ENCODE measurements around the gene GPR31. TPM values are rescaled to one million over a fixed set of nuclear protein-coding genes. Genes with fewer than 3 reads are reported as not detected.

Gene GPR31
- polyA plus RNA-seq, 1 experiment = not detected

- DNase-seq (ENCODE audit: low read depth) = no peak
- no peaks in the 10 kb centered on the region for H3K36me3 ChIP-seq (ENCODE audit: control insufficient read depth, insufficient read depth, low read length)
- POLR2A ChIA-PET = no interaction called here
- no peak overlapping the region for H3K4me3 ChIP-seq (ENCODE audit: low read depth, low read length)
- H3K27me3 ChIP-seq (ENCODE audit: control insufficient read depth, insufficient read depth, low read length) = no peaks in the 10 kb centered on the region
- TF ChIP-seq, protein P1, sequence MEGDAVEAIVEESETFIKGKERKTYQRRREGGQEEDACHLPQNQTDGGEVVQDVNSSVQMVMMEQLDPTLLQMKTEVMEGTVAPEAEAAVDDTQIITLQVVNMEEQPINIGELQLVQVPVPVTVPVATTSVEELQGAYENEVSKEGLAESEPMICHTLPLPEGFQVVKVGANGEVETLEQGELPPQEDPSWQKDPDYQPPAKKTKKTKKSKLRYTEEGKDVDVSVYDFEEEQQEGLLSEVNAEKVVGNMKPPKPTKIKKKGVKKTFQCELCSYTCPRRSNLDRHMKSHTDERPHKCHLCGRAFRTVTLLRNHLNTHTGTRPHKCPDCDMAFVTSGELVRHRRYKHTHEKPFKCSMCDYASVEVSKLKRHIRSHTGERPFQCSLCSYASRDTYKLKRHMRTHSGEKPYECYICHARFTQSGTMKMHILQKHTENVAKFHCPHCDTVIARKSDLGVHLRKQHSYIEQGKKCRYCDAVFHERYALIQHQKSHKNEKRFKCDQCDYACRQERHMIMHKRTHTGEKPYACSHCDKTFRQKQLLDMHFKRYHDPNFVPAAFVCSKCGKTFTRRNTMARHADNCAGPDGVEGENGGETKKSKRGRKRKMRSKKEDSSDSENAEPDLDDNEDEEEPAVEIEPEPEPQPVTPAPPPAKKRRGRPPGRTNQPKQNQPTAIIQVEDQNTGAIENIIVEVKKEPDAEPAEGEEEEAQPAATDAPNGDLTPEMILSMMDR (IDR thresholded peaks at IDR 0.05; ENCODE audit: insufficient read depth, low read depth, low read length) = no peak
- CTCF ChIA-PET = no interaction called here
Measured at GRCh38 chr6:167118006-167118405, 39.8 kb downstream of the GPR31 start.

GRCh38 chr6:167116838-167117228 lies 40.9 kb downstream of the GPR31 start:
- DNase-seq (ENCODE audit: low read depth) = no peak
- CTCF ChIA-PET = no interaction called here
- Histone ChIP-seq H3K27me3 (ENCODE audit: control insufficient read depth, insufficient read depth, low read length) (no peaks in the 10 kb centered on the region), H3K36me3 (ENCODE audit: control insufficient read depth, insufficient read depth, low read length) (no peaks in the 10 kb centered on the region), H3K4me3 (ENCODE audit: low read depth, low read length) (no peak overlapping the region)
- TF ChIP-seq, protein P1 (IDR thresholded peaks at IDR 0.05; ENCODE audit: insufficient read depth, low read depth, low read length) = no peak
- POLR2A ChIA-PET = no interaction called here

GRCh38 chr6:167116109-167116837 lies 41.5 kb downstream of the GPR31 start:
- H3K27me3 ChIP-seq (ENCODE audit: control insufficient read depth, insufficient read depth, low read length) = no peaks in the 10 kb centered on the region
- no peak overlapping the region for H3K4me3 ChIP-seq (ENCODE audit: low read depth, low read length)
- TF ChIP-seq, protein P1 (IDR thresholded peaks at IDR 0.05; ENCODE audit: insufficient read depth, low read depth, low read length) = no peak
- H3K36me3 ChIP-seq (ENCODE audit: control insufficient read depth, insufficient read depth, low read length) = no peaks in the 10 kb centered on the region
- DNase-seq (ENCODE audit: low read depth) = no peak
- POLR2A ChIA-PET = no interaction called here
- CTCF ChIA-PET = no interaction called here

- DNase-seq (ENCODE audit: low read depth) = no peak
- TF ChIP-seq, protein P1 (IDR thresholded peaks at IDR 0.05; ENCODE audit: insufficient read depth, low read depth, low read length) = no peak
- no peaks in the 10 kb centered on the region for H3K27me3 ChIP-seq (ENCODE audit: control insufficient read depth, insufficient read depth, low read length)
- CTCF ChIA-PET = no interaction called here
- H3K4me3 ChIP-seq (ENCODE audit: low read depth, low read length) = no peak overlapping the region
- no peaks in the 10 kb centered on the region for H3K36me3 ChIP-seq (ENCODE audit: control insufficient read depth, insufficient read depth, low read length)
- POLR2A ChIA-PET = no interaction called here
Measured at GRCh38 chr6:167115054-167115453, 42.7 kb downstream of the GPR31 start.

DNA sequence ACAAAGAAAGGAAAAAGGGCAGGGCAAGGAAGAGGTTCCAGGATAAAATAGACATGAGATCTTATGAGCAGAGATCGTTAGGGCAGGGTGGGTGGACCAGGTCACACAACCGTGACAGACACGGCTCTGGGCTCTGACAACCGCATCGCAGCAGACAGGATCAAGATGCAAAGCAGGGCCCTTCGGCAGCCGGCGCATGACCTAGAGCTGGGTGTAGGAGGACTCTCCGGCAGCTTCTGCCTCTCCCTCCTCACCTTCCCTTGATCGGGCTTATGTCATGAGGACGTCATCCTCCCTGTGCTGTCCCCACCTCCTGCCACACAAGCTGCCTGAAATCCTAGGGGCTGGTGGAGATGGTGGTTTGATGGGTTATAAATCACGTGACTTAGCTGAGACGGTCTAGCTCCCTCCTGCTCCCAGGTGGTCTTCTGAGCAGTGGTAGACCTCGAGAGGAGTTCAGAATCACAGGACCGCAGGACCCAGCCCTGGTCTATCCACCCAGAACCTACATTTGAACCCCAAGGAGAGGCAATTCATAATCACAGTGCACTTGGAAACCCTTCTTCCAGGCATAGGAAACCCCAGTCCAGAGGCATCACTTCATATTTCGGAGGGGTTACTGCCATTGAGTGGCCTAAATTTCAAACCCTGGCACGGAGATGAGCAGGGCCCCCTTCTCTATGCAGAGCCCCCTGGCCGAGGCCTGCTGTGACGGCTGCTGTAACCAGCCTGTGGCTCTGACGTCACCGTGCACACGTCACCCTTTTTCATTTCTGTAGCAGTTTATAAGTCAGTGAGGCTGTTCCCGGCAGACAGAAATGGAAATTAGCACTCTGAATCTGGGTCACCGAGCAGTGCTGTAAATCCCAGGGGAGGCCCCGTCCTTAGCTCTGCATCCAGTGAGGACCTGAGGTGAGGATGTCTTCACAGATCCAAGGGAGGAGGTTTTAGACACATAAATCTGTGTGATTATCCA lies 43.6 kb downstream of the GPR31 start:
- H3K36me3 ChIP-seq (ENCODE audit: control insufficient read depth, insufficient read depth, low read length) = no peaks in the 10 kb centered on the region
- TF ChIP-seq, protein P1 (IDR thresholded peaks at IDR 0.05; ENCODE audit: insufficient read depth, low read depth, low read length) = no peak
- ChIA-PET CTCF (no interaction called here), POLR2A (no interaction called here)
- H3K27me3 ChIP-seq (ENCODE audit: control insufficient read depth, insufficient read depth, low read length) = no peaks in the 10 kb centered on the region
- DNase-seq (ENCODE audit: low read depth) = no peak
- H3K4me3 ChIP-seq (ENCODE audit: low read depth, low read length) = no peak overlapping the region
